GM18861 (cell line): ENCODE results near the gene TADA2B.
"Not testable (repeated sequence)": the region's sequence is repeated elsewhere in the genome, so short reads cannot be mapped to it uniquely, and the experiment has no call there.

Experiments used
- ATAC-seq: cut with Tn5 transposase; IDR thresholded peaks from one replicate; pipeline ENCODE4 v1.9.1; 2021; ENCODE audit not compliant: unreplicated experiment

TADA2B gene

GRCh38 chr4:7078025-7078424 lies 34.9 kb downstream of the TADA2B start:
- ATAC-seq = no peak

- not testable (repeated sequence) for ATAC-seq
These were observed 36.3 kb downstream of the TADA2B start for GRCh38 chr4:7079483-7079882.

GRCh38 chr4:7079909-7080308 lies 36.7 kb downstream of the TADA2B start:
- ATAC-seq = not testable (repeated sequence)

GRCh38 chr4:7083597-7084563 lies 40.7 kb downstream of the TADA2B start:
- no peak for ATAC-seq

- not testable (repeated sequence) for ATAC-seq
These were observed 41.4 kb downstream of the TADA2B start for GRCh38 chr4:7084564-7084961.

GRCh38 chr4:7086384-7086783 lies 43.2 kb downstream of the TADA2B start:
- no peak for ATAC-seq

GRCh38 chr4:7087036-7087435 lies 43.9 kb downstream of the TADA2B start:
- no peak for ATAC-seq

GRCh38 chr4:7089213-7089986 lies 46.2 kb downstream of the TADA2B start:
- no peak for ATAC-seq

- ATAC-seq = no peak
These were observed 48.9 kb downstream of the TADA2B start for GRCh38 chr4:7092026-7092425.

- ATAC-seq = no peak
These were observed 51.7 kb downstream of the TADA2B start for GRCh38 chr4:7094916-7095315.

- ATAC-seq = no peak
These were observed 52.5 kb downstream of the TADA2B start for GRCh38 chr4:7095611-7096155.

GRCh38 chr4:7096236-7096635 lies 53.1 kb downstream of the TADA2B start:
- no peak for ATAC-seq

GRCh38 chr4:7101692-7102515 lies 58.7 kb downstream of the TADA2B start:
- ATAC-seq = peak; percentile 66

GRCh38 chr4:7102516-7102909 lies 59.3 kb downstream of the TADA2B start:
- not testable (repeated sequence) for ATAC-seq

- peak; percentile 62 for ATAC-seq
These were observed 59.9 kb downstream of the TADA2B start for GRCh38 chr4:7103031-7103606.

- ATAC-seq = no peak
These were observed 60.6 kb downstream of the TADA2B start for GRCh38 chr4:7103607-7104365.

GRCh38 chr4:7104366-7105031 lies 61.3 kb downstream of the TADA2B start:
- no peak for ATAC-seq

- no peak for ATAC-seq
These were observed 62.1 kb downstream of the TADA2B start for GRCh38 chr4:7105276-7105675.
